GM04503 (cell line): ENCODE results near the gene RHOD.

Experiments used
- DNase-seq: peaks from one replicate; pipeline ENCODE4 v3.0.0-alpha.2; 2012; ENCODE audit warnings: low read depth

RHOD gene

DNA sequence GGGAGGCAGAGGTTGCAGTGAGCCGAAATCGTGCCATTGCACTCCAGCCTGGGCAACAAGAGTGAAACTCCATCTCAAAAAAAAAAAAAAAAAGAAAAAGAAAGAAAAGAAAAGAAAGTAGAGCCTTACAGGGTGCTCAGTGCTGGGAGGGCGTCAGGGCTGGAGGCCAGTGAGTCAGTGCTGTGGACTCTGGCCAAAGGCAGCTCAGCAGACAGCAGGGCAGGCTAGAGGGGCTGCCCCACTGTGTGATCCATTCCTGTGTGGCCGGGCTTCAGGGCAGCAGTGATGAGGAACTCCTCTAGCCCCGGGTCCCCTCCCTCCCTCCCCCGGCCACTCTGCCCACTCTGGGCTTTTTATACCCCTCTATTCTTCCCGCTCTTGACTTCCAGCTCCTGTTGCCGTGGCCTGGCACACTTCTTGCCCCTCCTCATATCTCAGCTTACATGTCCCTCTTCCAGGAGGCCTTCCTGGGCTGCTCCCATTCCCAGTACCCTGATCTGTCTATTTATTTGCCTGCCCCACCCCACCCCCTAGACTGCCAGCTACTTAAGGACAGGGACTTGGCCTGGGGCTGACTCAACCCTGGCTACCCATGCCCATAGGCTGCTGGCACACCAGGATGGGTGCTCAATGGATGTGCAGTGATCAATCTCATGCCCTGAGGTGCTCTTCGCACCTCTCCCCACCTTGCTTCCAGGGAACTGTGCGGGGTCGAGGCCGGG lies 23.7 kb upstream of the RHOD start:
- DNase-seq = peak; percentile 60

- DNase-seq = peak; percentile 98
These were observed 22.9 kb upstream of the RHOD start for GRCh38 chr11:67033661-67034166.

DNA sequence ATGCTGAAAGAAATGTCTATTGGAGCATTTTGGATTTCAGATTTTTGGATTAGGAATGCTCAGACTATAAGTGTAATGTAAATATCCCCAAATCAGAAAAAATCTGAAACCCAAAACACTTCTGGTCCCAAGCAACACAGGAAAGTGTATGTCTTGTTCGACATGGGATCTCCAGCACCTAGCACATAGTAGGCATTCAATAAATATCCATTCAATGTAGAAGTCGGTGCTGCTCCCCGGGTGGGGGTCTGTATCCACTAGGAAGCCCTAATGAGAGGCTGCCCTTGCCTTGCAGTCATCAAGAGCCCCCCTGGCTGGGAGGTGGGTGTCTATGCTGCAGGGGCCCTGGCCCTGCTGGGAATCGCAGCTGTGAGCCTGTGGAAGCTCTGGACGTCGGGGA lies 22.3 kb upstream of the RHOD start:
- no peak for DNase-seq

DNA sequence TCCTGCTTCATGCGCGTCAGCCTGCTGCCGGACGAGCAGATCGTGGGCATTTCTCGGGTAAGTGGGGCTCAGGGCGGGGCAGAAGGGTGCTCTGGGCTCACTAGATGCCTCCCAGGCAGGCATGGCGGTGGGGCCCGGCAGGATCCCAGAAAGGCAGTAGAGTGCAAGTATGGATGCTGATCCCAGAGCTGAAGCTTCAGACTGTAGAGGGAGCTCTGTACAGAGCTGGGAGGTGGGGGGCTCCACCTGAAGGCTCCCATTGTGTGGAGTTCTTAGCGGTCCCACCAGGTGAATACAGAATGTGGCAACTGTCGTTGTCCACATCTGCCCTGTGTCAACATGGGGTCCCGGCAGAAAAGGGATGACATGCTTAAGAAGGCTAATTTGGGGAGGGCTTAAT lies 16.5 kb upstream of the RHOD start:
- DNase-seq = no peak

DNA sequence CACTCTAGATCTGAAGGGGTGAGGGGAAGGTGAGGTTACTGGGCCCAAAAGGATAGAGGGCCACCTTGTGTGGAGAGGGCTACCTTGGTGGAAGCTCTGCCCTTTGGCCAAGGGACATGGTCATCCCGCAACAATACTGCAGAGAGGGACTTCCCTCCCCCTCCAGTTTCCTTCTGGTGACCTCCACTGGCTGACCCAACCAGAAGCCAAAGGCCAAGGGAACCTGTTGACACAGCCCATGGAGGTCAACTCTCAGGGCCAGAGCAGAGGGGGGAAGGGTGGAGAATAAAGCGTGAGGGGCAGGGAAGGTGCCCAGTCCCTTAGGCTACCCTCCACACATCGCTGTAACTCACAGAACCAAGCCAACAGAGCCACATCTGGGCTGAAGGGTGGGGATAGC lies 15.0 kb upstream of the RHOD start:
- DNase-seq = no peak

DNA sequence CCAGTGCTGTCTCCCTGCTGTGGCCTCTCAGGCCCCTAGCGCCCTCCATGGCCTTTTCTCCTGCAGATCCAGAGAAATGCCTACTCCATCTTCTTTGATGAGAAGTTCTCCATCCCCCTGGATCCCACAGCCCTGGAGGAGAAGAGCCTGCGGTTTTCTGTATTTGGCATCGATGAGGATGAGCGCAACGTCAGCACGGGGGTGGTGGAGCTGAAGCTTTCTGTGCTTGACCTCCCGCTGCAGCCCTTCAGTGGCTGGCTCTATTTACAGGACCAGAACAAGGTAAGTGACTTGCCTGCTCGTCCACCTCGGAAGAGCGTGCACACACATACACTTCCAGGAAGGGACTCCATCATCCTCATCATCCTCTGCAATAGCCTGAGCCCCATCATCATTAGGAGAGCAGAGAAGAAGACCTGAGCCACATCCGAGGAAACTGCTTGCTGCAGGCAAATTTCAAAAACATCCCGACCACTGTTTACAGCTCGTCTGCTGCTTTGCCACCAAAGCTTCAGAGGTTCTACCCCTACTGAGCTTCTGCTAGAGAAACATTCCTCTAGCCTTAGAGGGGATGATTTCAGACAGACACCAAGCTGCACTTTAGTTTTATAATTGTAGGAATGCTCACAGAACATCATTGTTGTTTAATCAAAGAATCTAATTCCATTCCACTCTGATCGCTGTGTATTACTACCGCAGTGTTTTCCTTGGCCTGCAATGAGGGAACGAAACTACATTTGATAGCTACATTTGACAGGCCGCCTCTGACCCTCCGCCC lies 12.9 kb upstream of the RHOD start:
- DNase-seq = no peak

DNA sequence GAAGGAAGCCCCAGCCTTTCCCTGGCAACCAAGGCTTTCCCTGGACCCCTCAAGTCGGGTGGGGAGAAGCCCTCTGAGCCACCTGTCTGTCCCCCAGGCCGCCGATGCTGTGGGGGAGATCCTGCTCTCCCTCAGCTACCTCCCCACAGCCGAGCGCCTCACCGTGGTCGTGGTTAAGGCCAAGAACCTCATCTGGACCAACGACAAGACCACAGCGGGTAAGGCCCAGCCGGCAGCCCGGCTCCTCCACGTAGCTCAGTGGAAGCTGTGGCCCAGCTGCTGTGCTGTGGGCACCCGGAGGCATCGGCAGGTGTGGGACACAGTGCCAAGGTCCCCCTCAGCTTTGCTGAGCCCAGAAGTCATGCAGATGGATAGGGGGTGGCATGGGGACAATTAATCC lies 12.2 kb upstream of the RHOD start:
- no peak for DNase-seq

- DNase-seq = no peak
These were observed 11.3 kb upstream of the RHOD start for GRCh38 chr11:67045314-67045713.

DNA sequence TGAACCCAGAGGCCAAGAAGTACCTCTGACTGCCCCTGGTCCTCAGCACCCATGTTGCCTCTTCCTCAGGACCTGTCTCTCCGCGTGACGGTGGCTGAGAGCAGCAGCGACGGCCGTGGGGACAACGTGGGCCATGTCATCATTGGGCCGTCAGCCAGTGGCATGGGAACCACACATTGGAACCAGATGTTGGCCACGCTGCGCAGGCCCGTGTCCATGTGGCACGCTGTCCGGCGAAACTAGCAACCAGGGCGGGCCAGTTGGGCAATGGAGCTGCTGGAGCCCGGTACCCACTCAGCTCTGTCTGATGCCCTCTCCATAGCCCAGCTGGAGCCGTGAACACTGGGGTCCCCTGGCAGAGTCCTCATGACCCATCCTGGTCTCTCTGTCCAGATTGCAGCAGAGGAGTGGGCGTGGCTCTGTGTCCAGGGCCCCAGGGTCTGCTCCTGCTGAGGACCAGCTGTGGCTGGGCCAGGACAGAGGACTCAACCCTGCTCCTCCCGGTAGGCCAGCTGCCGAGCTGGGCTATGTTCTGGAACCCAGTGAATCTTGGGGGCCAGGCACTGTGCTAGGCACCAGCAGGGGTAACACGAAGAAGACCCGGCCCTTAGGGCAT lies 8.0 kb upstream of the RHOD start:
- no peak for DNase-seq

DNA sequence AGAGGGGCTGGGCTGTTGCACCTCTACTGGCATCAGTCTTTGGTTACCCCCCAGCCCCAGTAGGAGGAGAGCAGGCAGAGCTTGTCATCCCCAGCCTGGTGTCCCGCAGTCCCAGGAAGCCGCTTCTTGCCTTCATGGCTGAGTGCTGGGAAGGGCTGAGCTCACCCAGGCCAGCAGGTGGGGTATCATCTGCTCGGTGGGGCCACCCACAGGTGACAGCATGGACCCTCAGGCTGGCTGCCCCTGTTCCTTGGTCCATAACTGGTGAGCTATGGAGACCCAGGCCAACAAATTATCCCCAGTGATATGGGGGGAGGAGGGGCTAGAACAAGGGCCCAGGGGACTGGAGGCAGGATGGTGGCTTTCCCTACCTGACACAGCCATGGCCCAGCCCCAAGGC lies 6.5 kb upstream of the RHOD start:
- DNase-seq = no peak

- no peak for DNase-seq
These were observed 5.3 kb upstream of the RHOD start for GRCh38 chr11:67051180-67051893.

- no peak for DNase-seq
These were observed 4.6 kb upstream of the RHOD start for GRCh38 chr11:67051945-67052488.

GRCh38 chr11:67052891-67053290 lies 3.8 kb upstream of the RHOD start:
- DNase-seq = no peak

DNA sequence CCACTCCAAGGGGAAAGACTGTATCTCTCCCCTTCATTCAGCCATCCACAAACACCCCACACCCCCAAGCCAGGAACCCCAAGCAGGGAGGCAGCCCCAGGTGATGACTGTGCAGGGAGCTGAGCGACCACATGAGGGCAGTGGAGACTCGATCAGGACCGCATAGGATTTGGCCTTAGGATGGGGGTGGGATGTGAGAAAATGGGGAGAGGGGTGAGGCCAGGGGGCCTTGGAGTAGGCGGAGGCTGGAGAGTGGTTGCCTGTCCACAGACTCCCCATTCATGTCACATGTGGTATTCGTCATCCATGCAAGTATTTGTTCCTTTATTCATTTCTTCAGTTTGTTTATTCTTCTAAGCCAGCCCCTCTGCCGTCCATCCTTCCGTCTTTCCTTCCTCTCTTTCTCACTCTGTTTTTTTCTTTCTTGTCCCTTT lies 2.7 kb upstream of the RHOD start:
- no peak for DNase-seq

DNA sequence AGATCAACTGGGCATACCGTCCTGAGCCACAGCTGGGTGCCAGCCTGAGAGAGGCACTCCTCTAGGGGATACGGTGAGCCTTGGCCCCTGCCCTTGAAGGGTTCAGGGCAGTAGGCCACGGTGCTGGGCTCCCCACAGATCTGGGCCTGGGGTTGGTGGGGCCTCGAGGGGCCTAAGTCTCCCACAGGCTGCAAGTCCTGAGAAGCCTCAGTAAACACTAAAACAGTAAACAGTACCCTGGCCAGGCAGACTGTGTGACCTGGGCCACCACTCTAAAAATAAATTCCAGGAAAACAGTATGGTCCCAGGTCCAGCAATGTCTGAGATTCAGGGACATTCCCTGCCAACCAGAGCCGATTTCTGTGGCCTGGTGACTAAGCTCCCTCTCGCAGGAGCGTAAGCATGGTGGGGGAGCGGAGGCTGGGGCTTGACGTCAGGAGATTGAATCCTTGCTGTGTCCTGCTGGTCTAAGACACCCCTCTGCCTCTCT lies 2.3 kb upstream of the RHOD start:
- no peak for DNase-seq

- no peak for DNase-seq
These were observed 1.7 kb upstream of the RHOD start for GRCh38 chr11:67054836-67055523.

DNA sequence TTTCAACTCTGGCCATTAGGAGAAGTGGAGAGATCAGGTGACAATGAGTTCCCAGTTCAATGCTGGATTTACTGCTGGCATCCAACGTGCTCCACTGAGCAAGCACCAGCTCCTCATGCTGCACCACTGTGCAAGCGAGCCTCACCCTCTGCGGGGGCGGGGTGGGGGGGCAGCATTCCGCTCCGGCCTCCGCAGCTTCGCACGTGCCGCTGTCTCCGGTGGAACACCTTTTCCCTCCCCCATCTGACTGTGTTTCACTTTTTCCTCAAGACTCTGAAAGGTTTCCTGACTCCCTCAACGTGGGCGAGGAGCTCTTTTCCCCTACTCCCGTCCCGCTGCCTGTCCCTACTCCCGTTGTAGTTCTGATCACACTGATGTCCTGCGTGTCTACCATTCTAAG lies 835 bp upstream of the RHOD start:
- DNase-seq = no peak

DNA sequence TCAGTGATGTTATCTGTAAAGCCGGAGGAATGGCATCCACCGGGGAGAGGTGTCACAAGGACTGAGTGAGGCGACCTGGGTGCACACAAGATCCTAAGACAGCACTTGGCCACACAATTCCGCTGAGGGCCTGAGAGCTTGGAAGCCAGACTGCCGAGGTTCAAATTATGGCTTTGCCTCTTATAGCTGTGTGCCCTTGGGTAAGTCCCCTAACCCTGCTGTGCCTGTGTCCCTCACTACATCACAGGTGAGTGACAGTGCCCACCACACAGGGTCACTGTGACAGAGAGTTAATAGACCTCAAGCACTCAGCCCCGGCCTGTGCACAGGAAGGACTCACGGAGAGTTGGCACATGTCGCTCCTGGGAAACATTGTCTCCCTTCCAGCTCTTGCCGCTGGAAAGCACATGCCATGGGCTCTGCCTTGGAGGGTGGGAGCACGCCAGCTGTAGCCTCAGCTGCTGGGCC lies 592 bp downstream of the RHOD start:
- DNase-seq = no peak

DNA sequence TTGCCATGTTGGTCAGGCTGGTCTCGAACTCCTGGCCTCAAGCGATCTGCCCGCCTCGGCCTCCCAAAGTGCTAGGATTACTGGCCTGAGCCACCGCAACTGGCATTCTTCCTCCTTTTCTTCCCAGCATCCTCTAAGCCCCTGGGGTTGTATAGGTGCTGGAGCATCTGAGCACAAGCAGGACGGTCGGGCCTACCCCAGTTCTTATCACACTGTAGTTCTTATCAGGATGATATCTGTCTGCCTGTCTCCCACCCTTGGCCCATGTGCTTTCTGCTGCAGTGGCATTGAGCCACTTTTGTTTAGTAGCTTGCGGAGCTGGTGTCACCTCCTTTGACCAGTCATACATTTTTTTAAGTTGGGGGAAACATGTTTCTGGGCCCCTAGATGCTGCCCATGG lies 1.9 kb downstream of the RHOD start:
- DNase-seq = no peak

DNA sequence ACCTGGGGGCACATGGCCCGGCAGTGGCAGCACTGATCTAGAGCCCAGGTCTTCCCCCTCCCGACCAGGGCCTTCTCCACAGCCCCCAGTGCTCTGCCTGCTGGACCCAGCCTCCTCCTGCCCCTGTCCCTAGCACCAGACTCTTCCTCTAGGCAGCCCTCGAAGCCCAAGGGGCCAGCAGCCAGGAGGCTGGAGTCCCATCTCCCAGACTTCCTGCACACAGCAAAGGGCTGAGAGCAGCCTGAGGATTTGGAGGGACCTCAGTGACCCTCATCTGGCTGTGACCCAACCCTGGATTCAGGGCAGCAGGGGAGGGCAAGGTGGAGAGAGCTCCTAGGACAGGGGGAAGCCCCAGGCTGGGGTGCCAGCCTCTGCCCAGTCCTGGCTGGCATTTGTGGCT lies 3.0 kb downstream of the RHOD start:
- no peak for DNase-seq

GRCh38 chr11:67060111-67060522 lies 3.5 kb downstream of the RHOD start:
- no peak for DNase-seq
